ENCODE data around the gene DENND5A.
A peak's percentile ranks its signal among the peaks of the same experiment; 100 is the strongest.
"Not testable (repeated sequence)": the region's sequence is repeated elsewhere in the genome, so short reads cannot be mapped to it uniquely, and the experiment has no call there.

The DENND5A gene

GRCh38 chr11:9137293-9138132, 127.6 kb downstream of the DENND5A start:
- DNase-seq (ENCODE audit: low read depth), result peak; percentile 69

- DNase-seq (ENCODE audit: low read depth), result no peak
Measured at GRCh38 chr11:9136741-9137140, 128.4 kb downstream of the DENND5A start.

- no peak for DNase-seq (ENCODE audit: low read depth)
Measured at GRCh38 chr11:9133956-9134355, 131.2 kb downstream of the DENND5A start.

GRCh38 chr11:9132203-9132878, 132.8 kb downstream of the DENND5A start:
- DNase-seq (ENCODE audit: low read depth), result no peak

GRCh38 chr11:9130297-9130696, 134.9 kb downstream of the DENND5A start:
- no peak for DNase-seq (ENCODE audit: low read depth)

- no peak for DNase-seq (ENCODE audit: low read depth)
Measured at GRCh38 chr11:9126636-9127035, 138.5 kb downstream of the DENND5A start.

GRCh38 chr11:9125185-9125886, 139.8 kb downstream of the DENND5A start:
- DNase-seq (ENCODE audit: low read depth), result no peak

GRCh38 chr11:9123595-9124304, 141.4 kb downstream of the DENND5A start:
- no peak for DNase-seq (ENCODE audit: low read depth)

- no peak for DNase-seq (ENCODE audit: low read depth)
Measured at GRCh38 chr11:9121469-9121796, 143.7 kb downstream of the DENND5A start.

GRCh38 chr11:9120664-9121468, 144.3 kb downstream of the DENND5A start:
- DNase-seq (ENCODE audit: low read depth), result no peak

- peak; percentile 24 for DNase-seq (ENCODE audit: low read depth)
Measured at GRCh38 chr11:9118277-9118676, 146.9 kb downstream of the DENND5A start.

GRCh38 chr11:9112075-9112474, 153.1 kb downstream of the DENND5A start:
- DNase-seq (ENCODE audit: low read depth), result no peak

- DNase-seq (ENCODE audit: low read depth), result peak; percentile 15
Measured at GRCh38 chr11:9109858-9110731, 155.1 kb downstream of the DENND5A start.

- DNase-seq (ENCODE audit: low read depth), result no peak
Measured at GRCh38 chr11:9104580-9104979, 160.6 kb downstream of the DENND5A start.

GRCh38 chr11:9103542-9104276, 161.4 kb downstream of the DENND5A start:
- DNase-seq (ENCODE audit: low read depth), result no peak

- no peak for DNase-seq (ENCODE audit: low read depth)
Measured at GRCh38 chr11:9099617-9100016, 165.5 kb downstream of the DENND5A start.

- not testable (repeated sequence) for DNase-seq (ENCODE audit: low read depth)
Measured at GRCh38 chr11:9098455-9098854, 166.7 kb downstream of the DENND5A start.

GRCh38 chr11:9097186-9097943, 167.8 kb downstream of the DENND5A start:
- not testable (repeated sequence) for DNase-seq (ENCODE audit: low read depth)

GRCh38 chr11:9096427-9096826, 168.7 kb downstream of the DENND5A start:
- DNase-seq (ENCODE audit: low read depth), result no peak

All from EH (cell line).